GM15510 (cell line): ENCODE data around the gene AQP12B.

Experiments used
- POLR2A ChIP-seq: IDR thresholded peaks from 3 replicates; pipeline ENCODE4 v1.6.1; 2011; ENCODE audit warnings: borderline replicate concordance; ENCODE audit not compliant: insufficient read length; ENCODE audit errors: extremely low read depth

AQP12B gene

GRCh38 chr2:240720686-240721595 lies 38.3 kb upstream of the AQP12B start:
- TF ChIP-seq POLR2A: no peak

GRCh38 chr2:240719676-240720545 lies 37.2 kb upstream of the AQP12B start:
- no peak for TF ChIP-seq POLR2A

DNA sequence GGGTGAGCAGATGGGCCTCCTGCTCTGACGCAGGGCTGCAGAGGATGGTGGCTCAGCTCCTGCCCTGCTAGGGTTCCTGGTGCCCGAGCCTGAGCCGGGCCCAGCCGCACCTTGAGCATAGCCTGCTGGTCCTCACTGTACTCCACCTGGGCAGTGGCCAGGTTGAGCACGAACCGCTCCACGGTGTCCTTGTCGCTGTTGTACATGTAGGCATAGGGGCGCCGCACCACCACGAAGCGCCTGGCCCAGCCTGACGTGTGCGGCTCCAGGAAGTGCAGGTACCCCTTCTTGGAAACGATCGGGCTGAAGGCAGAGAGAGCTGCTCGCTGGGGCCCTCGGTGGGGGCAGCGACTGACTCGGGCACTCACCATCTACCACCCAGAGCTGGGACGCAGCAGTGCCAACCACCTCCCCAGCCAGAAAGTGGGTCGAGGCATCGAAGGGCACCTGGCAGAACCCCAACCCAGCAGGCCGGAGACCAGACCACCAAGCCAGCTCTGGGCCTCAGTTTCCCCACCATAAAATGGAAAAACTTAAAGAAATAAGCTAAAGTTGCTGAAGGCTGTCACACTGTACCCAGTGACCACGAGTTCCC lies 36.3 kb upstream of the AQP12B start:
- no peak for TF ChIP-seq POLR2A

- no peak for TF ChIP-seq POLR2A
Measured at GRCh38 chr2:240717681-240718581, 35.2 kb upstream of the AQP12B start.

GRCh38 chr2:240717181-240717641 lies 34.5 kb upstream of the AQP12B start:
- no peak for TF ChIP-seq POLR2A

- TF ChIP-seq POLR2A: no peak
Measured at GRCh38 chr2:240716130-240716798, 33.6 kb upstream of the AQP12B start.

GRCh38 chr2:240714747-240715725 lies 32.4 kb upstream of the AQP12B start:
- TF ChIP-seq POLR2A: no peak

DNA sequence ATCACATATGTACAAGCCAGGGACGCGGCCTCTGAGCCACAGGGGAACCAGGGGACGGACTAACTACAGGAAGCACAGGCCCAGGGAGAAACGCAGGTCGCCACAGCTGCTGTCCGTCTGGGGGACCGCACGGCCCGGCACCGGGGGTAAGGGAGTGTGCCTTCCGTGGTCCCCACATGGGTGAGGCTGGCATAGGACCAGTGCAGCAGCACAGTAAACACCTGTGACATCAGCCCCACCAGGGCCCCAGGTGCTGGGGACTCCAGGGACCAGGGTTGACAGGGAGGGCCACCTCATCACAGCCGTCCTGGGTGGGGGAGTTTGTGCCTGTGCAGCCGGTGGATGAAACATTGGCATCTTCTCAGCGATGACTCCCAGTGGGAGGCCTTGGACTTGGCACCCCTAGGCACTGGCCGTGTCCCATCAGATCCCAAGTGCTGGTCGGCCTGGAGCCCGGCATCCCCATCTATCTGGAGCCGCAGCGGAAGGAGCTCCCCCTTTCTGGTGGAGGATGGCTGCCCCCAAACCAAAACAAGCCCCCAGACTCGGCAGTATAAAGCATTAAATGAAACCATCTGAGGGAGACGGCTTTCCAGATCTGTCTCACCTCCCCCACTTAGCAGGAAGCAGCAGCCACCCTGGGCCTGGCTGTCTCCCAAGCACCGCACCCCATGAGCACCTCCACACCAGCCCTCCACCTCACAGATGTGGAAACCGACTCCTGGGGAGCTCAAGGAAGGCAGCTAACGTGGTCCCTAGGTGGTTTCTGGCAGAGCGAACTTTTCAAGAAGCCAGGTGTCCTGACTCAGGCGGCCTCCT lies 31.5 kb upstream of the AQP12B start:
- TF ChIP-seq POLR2A: no peak

- no peak for TF ChIP-seq POLR2A
Measured at GRCh38 chr2:240713071-240713927, 30.6 kb upstream of the AQP12B start.

GRCh38 chr2:240712121-240712520 lies 29.4 kb upstream of the AQP12B start:
- no peak for TF ChIP-seq POLR2A

DNA sequence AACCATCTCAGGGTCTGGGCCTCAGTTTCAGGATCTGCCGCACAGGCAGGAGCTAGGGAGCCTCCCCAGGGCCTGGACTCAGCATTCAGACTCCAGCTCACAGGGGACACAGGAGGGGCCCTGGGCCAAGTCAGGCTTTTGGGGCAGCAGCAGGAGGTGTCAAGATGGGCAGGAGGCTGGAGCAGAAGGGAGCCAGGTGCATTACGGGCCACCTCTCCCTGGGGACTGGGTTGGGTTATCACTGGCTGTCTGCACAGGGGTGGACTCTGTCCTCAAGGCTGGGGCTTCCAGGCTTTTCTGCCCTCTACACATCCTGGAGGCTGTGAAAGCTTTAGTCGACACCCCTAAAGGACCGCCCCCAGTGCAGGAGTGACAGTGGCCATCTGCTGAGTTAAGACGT lies 29.0 kb upstream of the AQP12B start:
- no peak for TF ChIP-seq POLR2A

- TF ChIP-seq POLR2A: no peak
Measured at GRCh38 chr2:240711296-240711695, 28.6 kb upstream of the AQP12B start.
